Caco-2 (cell line): ENCODE data around the gene KDM2B. TPM values are rescaled to one million over a fixed set of nuclear protein-coding genes. Genes with fewer than 3 reads are reported as not detected.
A peak's percentile ranks its signal among the peaks of the same experiment; 100 is the strongest.

Source experiments
- BruUV-seq: library from RNA; stranded (reverse); fragments of 400-500 nt; replicated peaks from 2 replicates; lab custom pipeline; 2021; lab: Mats Ljungman, UMichigan
- CTCF ChIA-PET: fragments of 300-600 bp; sonication (Branson Sonifier 250); formaldehyde crosslinking; loops from one replicate; lab custom pipeline; 2022; ENCODE audit warnings: antibody characterized with exemption; lab: Charles Lee
- POLR2A ChIA-PET: fragments of 300-600 bp; sonication (Branson Sonifier 250); formaldehyde crosslinking; loops from one replicate; lab custom pipeline; 2022; ENCODE audit warnings: antibody characterized with exemption; lab: Charles Lee
- DNase-seq, 2 experiments: peaks; one replicate each; pipeline versions ENCODE4 v3.0.0 to v3.0.0-alpha.2; 2020 to 2022
- H3K27me3 ChIP-seq: replicated peaks from 2 replicates; pipeline ENCODE4 v1.6.0; 2011; ENCODE audit warnings: low read length; ENCODE audit not compliant: control insufficient read depth, insufficient read depth
- H3K36me3 ChIP-seq: 2 replicates; pipeline ENCODE4 v1.5.1; 2011; ENCODE audit warnings: low read length; ENCODE audit not compliant: control insufficient read depth, insufficient read depth
- H3K4me1 ChIP-seq: fragments of 250-450 bp; sonication (Bioruptor Pico); 2 replicates; pipeline ENCODE4 v1.5.1; 2020; ENCODE audit warnings: mild to moderate bottlenecking
- H3K4me3 ChIP-seq: 2 replicates; pipeline ENCODE4 v1.5.1; 2011; ENCODE audit warnings: low read depth, mild to moderate bottlenecking, control low read depth, low read length
- H3K9me3 ChIP-seq: fragments of 250-450 bp; sonication (Bioruptor Pico); 2 replicates; pipeline ENCODE4 v1.5.1; 2020; ENCODE audit warnings: mild to moderate bottlenecking, moderate library complexity
- H3K27ac Mint-ChIP-seq: one replicate; pipeline ENCODE4 v1.8.0; 2022; ENCODE audit warnings: mixed read lengths; ENCODE audit not compliant: unreplicated experiment
- H3K27me3 Mint-ChIP-seq: one replicate; pipeline ENCODE4 v1.8.0; 2022; ENCODE audit warnings: mixed read lengths; ENCODE audit not compliant: insufficient read depth, unreplicated experiment
- H3K36me3 Mint-ChIP-seq: one replicate; pipeline ENCODE4 v1.8.0; 2022; ENCODE audit warnings: mild to moderate bottlenecking, mixed read lengths; ENCODE audit not compliant: insufficient read depth, unreplicated experiment
- H3K4me1 Mint-ChIP-seq: one replicate; pipeline ENCODE4 v1.8.0; 2022; ENCODE audit warnings: low read depth, mixed read lengths; ENCODE audit not compliant: unreplicated experiment
- H3K4me3 Mint-ChIP-seq: one replicate; pipeline ENCODE4 v1.8.0; 2022; ENCODE audit warnings: mild to moderate bottlenecking, moderate library complexity, mixed read lengths; ENCODE audit not compliant: unreplicated experiment
- H3K9me3 Mint-ChIP-seq: one replicate; pipeline ENCODE4 v1.8.0; 2022; ENCODE audit warnings: mixed read lengths; ENCODE audit not compliant: unreplicated experiment
- intact Hi-C: fragments of 100-400 bp; cut with micrococcal nuclease; formaldehyde crosslinking; loops from one replicate; pipeline ENCODE4 v1.10.0; 2022; ENCODE audit not compliant: unreplicated experiment
- total RNA-seq: library from RNA; stranded (reverse); gene quantifications from 2 replicates; pipeline ENCODE4 v1.2.3, GENCODE V29; 2022
- TF ChIP-seq, protein P1 (sequence below), 2 experiments: fragments of 200-600 bp in 1 of 2; IDR thresholded peaks; 1 replicate in 1 of 2; 2 replicates in 1 of 2; pipeline versions ENCODE4 v1.5.1 to v1.8.0; 2011 to 2022; ENCODE audit warnings: antibody characterized with exemption in 1 of 2, control low read depth in 1 of 2, inconsistent platforms in 1 of 2, low read depth in 1 of 2, low read length in 1 of 2, mild to moderate bottlenecking in 1 of 2, moderate library complexity in 1 of 2; ENCODE audit not compliant: insufficient read depth in 1 of 2, severe bottlenecking in 1 of 2, unreplicated experiment in 1 of 2

Gene KDM2B
- total RNA-seq, 1 experiment from 2014 or later: 48.4 TPM

DNA sequence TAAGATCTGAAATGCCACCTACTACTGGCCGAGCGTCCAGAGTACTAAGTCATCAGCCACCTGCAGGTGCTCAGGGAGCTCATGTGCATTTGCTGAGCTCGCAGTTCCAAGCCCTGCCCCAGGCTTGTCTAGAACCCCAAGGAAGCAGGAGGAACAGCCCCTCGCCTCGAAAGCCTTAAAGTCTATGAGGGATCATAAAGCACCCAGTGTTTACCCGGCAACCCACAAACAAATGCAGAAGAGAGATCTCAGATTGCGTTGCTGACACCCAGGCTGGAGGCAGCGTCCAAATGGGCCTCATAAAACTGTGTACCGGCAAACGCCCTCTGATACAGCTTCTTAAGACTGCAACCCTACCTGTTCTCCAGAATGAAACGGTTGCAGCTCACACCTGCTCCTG is 6.8 kb downstream of the KDM2B start:
- POLR2A ChIA-PET: no interaction called here
- H3K27me3 ChIP-seq: no peaks in the 10 kb centered on the region
- Mint-ChIP-seq H3K36me3 (peaks cover 67% of the 10 kb centered on the region), H3K9me3 (no peaks in the 10 kb centered on the region), H3K27ac (peak overlapping the region; percentile 16), H3K4me3 (no peak overlapping the region), H3K27me3 (no peaks in the 10 kb centered on the region), H3K4me1 (peaks cover 34% of the 10 kb centered on the region)
- intact Hi-C loops: no loop called here
- no peaks in the 10 kb centered on the region for H3K9me3 ChIP-seq
- peaks cover 3% of the 10 kb centered on the region; the same call in 1 of the 2 replicates for H3K36me3 ChIP-seq
- CTCF ChIA-PET: interaction anchor here (0.6 kb wide), 1 partner anchor 856 kb away, joined by 4 read pairs; no protein-coding TSS in a partner anchor
- no TSS peak for BruUV-seq
- DNase-seq: no peak
- peaks cover 42% of the 10 kb centered on the region for H3K4me1 ChIP-seq
- H3K4me3 ChIP-seq: no peak overlapping the region
- TF ChIP-seq, protein P1, sequence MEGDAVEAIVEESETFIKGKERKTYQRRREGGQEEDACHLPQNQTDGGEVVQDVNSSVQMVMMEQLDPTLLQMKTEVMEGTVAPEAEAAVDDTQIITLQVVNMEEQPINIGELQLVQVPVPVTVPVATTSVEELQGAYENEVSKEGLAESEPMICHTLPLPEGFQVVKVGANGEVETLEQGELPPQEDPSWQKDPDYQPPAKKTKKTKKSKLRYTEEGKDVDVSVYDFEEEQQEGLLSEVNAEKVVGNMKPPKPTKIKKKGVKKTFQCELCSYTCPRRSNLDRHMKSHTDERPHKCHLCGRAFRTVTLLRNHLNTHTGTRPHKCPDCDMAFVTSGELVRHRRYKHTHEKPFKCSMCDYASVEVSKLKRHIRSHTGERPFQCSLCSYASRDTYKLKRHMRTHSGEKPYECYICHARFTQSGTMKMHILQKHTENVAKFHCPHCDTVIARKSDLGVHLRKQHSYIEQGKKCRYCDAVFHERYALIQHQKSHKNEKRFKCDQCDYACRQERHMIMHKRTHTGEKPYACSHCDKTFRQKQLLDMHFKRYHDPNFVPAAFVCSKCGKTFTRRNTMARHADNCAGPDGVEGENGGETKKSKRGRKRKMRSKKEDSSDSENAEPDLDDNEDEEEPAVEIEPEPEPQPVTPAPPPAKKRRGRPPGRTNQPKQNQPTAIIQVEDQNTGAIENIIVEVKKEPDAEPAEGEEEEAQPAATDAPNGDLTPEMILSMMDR (IDR thresholded peaks at IDR 0.05; ENCODE audit: insufficient read depth in 1 of 2, low read depth in 1 of 2, low read length in 1 of 2, severe bottlenecking in 1 of 2, unreplicated experiment in 1 of 2): no peak

GRCh38 chr12:121571920-121572319 is 8.9 kb downstream of the KDM2B start:
- Histone ChIP-seq H3K27me3 (no peaks in the 10 kb centered on the region), H3K9me3 (no peaks in the 10 kb centered on the region), H3K36me3 (peaks cover 3% of the 10 kb centered on the region; the same call in 1 of the 2 replicates), H3K4me3 (no peak overlapping the region), H3K4me1 (peaks cover 23% of the 10 kb centered on the region)
- DNase-seq: no peak
- H3K36me3 Mint-ChIP-seq: peaks cover 67% of the 10 kb centered on the region
- BruUV-seq: no TSS peak
- no peak overlapping the region for H3K4me3 Mint-ChIP-seq
- POLR2A ChIA-PET: interaction anchor here (0.7 kb wide), 1 partner anchor 111 kb away, joined by 4 read pairs; no protein-coding TSS in a partner anchor
- no peaks in the 10 kb centered on the region for H3K27me3 Mint-ChIP-seq
- H3K9me3 Mint-ChIP-seq: no peaks in the 10 kb centered on the region
- CTCF ChIA-PET: no interaction called here
- no peak overlapping the region for H3K27ac Mint-ChIP-seq
- intact Hi-C loops: no loop called here
- H3K4me1 Mint-ChIP-seq: peaks cover 28% of the 10 kb centered on the region
- TF ChIP-seq, protein P1 (IDR thresholded peaks at IDR 0.05; ENCODE audit: insufficient read depth in 1 of 2, low read depth in 1 of 2, low read length in 1 of 2, severe bottlenecking in 1 of 2, unreplicated experiment in 1 of 2): no peak

DNA sequence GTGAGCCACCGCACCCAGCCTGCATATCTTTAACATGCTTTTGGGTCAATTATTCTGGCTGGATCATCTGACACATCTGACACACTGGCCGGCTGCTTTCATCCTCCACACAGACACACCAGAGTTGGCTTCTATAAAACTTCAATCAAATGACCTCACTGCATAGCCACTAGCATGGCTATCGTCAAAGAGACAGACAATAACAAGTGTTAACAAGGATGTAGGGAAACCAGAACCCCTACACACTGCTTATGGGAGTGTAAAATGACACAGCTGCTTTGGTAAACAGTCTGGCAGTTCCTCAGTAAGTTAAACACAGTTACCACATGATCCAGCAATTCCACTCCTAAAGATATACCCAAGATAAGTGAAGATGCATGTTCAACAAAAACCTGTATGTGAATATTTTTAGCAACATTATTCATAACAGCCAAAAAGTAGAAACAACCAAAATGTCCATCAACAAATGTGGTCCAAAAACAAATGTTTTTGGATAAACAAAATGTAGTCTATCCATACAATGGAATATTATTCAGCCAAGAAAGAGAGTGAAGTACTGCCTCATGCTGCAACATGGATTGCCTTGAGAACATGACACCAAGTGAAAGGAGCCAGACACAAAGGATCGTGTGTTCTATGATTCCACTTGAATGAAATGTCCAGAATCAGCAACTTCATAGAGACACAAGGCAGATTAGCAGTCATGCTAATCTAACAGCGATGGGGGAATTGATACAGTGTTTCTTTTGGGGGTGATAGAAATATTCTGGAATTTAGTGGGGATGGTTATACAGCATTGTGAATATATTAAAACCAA is 10.1 kb downstream of the KDM2B start:
- CTCF ChIA-PET: no interaction called here
- Mint-ChIP-seq H3K4me3 (no peak overlapping the region), H3K36me3 (peaks cover 63% of the 10 kb centered on the region), H3K9me3 (no peaks in the 10 kb centered on the region), H3K27ac (no peak overlapping the region), H3K27me3 (no peaks in the 10 kb centered on the region), H3K4me1 (peaks cover 19% of the 10 kb centered on the region)
- Histone ChIP-seq H3K4me1 (peaks cover 10% of the 10 kb centered on the region), H3K27me3 (no peaks in the 10 kb centered on the region), H3K36me3 (peaks cover 3% of the 10 kb centered on the region; the same call in 1 of the 2 replicates), H3K4me3 (no peak overlapping the region), H3K9me3 (no peaks in the 10 kb centered on the region)
- POLR2A ChIA-PET: no interaction called here
- TF ChIP-seq, protein P1 (IDR thresholded peaks at IDR 0.05; ENCODE audit: insufficient read depth in 1 of 2, low read depth in 1 of 2, low read length in 1 of 2, severe bottlenecking in 1 of 2, unreplicated experiment in 1 of 2): no peak
- BruUV-seq: no TSS peak
- intact Hi-C loops: no loop called here
- DNase-seq: no peak
